ENCODE measurements around the gene ROBO1. TPM values are rescaled to one million over a fixed set of nuclear protein-coding genes. Genes with fewer than 3 reads are reported as not detected.
"Not testable (repeated sequence)": the region's sequence is repeated elsewhere in the genome, so short reads cannot be mapped to it uniquely, and the experiment has no call there.

ROBO1 gene
- total RNA-seq, 2 experiments from 2014 or later = 1.3 to 2.1 TPM

GRCh38 chr3:78906245-78906644, 861.6 kb downstream of the ROBO1 start:
- Mint-ChIP-seq H3K4me1 (no peaks in the 10 kb centered on the region), H3K4me3 (no peak overlapping the region), H3K27me3 (no peaks in the 10 kb centered on the region), H3K36me3 (ENCODE audit: low read depth) (no peaks in the 10 kb centered on the region), H3K27ac (no peak overlapping the region), H3K9me3 (ENCODE audit: low read depth) (peaks cover 2% of the 10 kb centered on the region)
- ChIA-PET POLR2A (no interaction called here), CTCF (no interaction called here)
- DNase-seq = no peak
- ATAC-seq = no peak
- intact Hi-C loops (cut with DNase I, micrococcal nuclease) = no loop called here

DNA sequence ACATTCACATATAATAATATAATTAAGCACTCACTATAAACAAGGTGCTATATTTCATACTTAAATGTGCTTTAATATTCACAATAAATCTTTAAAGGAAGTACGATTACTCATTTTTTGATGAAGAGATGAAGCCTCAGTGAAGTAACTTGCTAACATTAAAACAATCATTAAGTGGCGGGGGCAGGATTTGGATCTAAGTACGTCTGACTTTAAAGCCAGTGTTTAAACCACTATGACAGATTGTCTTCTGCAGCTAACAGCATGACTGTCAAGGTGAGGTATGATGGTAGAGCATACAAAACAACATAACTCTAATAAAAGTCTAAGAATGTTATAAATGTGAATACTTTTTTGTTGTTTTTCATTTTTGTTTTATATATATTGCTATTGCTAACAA, 862.1 kb downstream of the ROBO1 start:
- H3K36me3 Mint-ChIP-seq (ENCODE audit: low read depth) = no peaks in the 10 kb centered on the region
- CTCF ChIA-PET = no interaction called here
- POLR2A ChIA-PET = no interaction called here

GRCh38 chr3:78901544-78901943, 866.3 kb downstream of the ROBO1 start:
- Mint-ChIP-seq H3K4me1 (no peaks in the 10 kb centered on the region), H3K4me3 (no peak overlapping the region), H3K27me3 (no peaks in the 10 kb centered on the region), H3K27ac (no peak overlapping the region), H3K36me3 (ENCODE audit: low read depth) (no peaks in the 10 kb centered on the region), H3K9me3 (ENCODE audit: low read depth) (no peaks in the 10 kb centered on the region)
- ChIA-PET CTCF (interaction anchor here (0.6 kb wide), 1 partner anchor 1093 kb away, joined by 3 read pairs; no protein-coding TSS in a partner anchor), POLR2A (no interaction called here)
- ATAC-seq (no peak), DNase-seq (no peak)
- intact Hi-C loops (cut with DNase I, micrococcal nuclease) = no loop called here

More for the DNA sequence above, 862.1 kb downstream of the ROBO1 start:
- no peak overlapping the region for H3K4me3 Mint-ChIP-seq
- peaks cover 2% of the 10 kb centered on the region for H3K9me3 Mint-ChIP-seq (ENCODE audit: low read depth)
- H3K27ac Mint-ChIP-seq = no peak overlapping the region
- ATAC-seq (no peak), DNase-seq (no peak)
- intact Hi-C loops (cut with DNase I, micrococcal nuclease) = no loop called here
- H3K4me1 Mint-ChIP-seq = no peaks in the 10 kb centered on the region
- H3K27me3 Mint-ChIP-seq = no peaks in the 10 kb centered on the region

GRCh38 chr3:78900880-78901279, 866.9 kb downstream of the ROBO1 start:
- POLR2A ChIA-PET = no interaction called here
- ATAC-seq (no peak), DNase-seq (no peak)
- Mint-ChIP-seq H3K36me3 (ENCODE audit: low read depth) (no peaks in the 10 kb centered on the region), H3K9me3 (ENCODE audit: low read depth) (peaks cover 5% of the 10 kb centered on the region), H3K27me3 (no peaks in the 10 kb centered on the region), H3K4me3 (no peak overlapping the region), H3K4me1 (no peaks in the 10 kb centered on the region), H3K27ac (no peak overlapping the region)
- intact Hi-C loops (cut with DNase I, micrococcal nuclease) = no loop called here
- CTCF ChIA-PET = no interaction called here

GRCh38 chr3:78900426-78900825, 867.4 kb downstream of the ROBO1 start:
- Mint-ChIP-seq H3K4me3 (no peak overlapping the region), H3K4me1 (no peaks in the 10 kb centered on the region), H3K27me3 (no peaks in the 10 kb centered on the region), H3K36me3 (ENCODE audit: low read depth) (no peaks in the 10 kb centered on the region), H3K27ac (no peak overlapping the region), H3K9me3 (ENCODE audit: low read depth) (peaks cover 6% of the 10 kb centered on the region)
- ChIA-PET CTCF (no interaction called here), POLR2A (no interaction called here)
- intact Hi-C loops (cut with DNase I, micrococcal nuclease) = no loop called here
- no peak for ATAC-seq
- DNase-seq = no peak

DNA sequence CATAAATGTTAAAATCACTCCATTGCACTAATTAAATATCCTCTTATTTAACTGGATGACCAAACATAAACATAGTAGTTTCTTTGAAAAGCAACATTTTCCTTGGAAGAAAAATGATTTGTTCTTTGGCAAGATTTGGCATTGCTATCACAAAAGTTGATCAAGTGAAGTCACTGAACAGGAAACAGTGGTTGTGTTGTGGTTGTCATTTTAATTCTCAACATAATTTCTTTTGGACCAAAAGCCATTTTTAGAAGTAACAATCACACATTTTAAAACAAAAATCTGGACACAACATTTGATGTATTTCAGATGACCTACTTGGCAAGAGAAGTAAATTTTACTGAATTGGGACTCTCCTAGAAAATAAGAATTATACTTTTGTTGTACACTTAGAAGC, 872.3 kb downstream of the ROBO1 start:
- H3K4me1 Mint-ChIP-seq = no peaks in the 10 kb centered on the region
- intact Hi-C loops (cut with DNase I, micrococcal nuclease) = no loop called here

DNA sequence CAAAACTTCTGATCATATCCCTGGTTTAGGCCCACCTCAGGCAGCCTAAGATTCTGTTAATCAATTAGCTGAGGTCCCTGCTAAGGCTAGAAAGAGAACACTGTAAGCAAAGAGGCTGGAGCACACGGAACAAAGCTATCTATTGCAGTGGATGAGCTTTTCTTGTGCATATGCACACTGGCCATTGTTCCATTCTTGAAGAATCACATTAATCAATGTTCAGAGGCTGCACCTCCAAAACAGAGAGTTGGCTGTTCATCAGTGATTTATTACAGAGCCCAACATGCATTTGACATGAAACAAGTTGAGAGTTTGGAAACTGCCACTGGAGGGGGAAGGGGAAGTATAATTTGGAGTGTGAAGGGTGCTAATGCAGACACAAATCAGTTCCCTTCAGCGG, 873.0 kb downstream of the ROBO1 start:
- Mint-ChIP-seq H3K27me3 (no peaks in the 10 kb centered on the region), H3K4me3 (no peak overlapping the region), H3K4me1 (no peaks in the 10 kb centered on the region), H3K9me3 (ENCODE audit: low read depth) (peaks cover 14% of the 10 kb centered on the region), H3K27ac (no peak overlapping the region), H3K36me3 (ENCODE audit: low read depth) (no peaks in the 10 kb centered on the region)
- ATAC-seq (no peak), DNase-seq (no peak)
- intact Hi-C loops (cut with DNase I, micrococcal nuclease) = no loop called here
- POLR2A ChIA-PET = no interaction called here
- CTCF ChIA-PET = no interaction called here

More for the DNA sequence above, 872.3 kb downstream of the ROBO1 start:
- Mint-ChIP-seq H3K9me3 (ENCODE audit: low read depth) (peaks cover 14% of the 10 kb centered on the region), H3K27ac (no peak overlapping the region), H3K4me3 (no peak overlapping the region), H3K36me3 (ENCODE audit: low read depth) (no peaks in the 10 kb centered on the region), H3K27me3 (no peaks in the 10 kb centered on the region)
- ATAC-seq (no peak), DNase-seq (no peak)
- CTCF ChIA-PET = no interaction called here
- POLR2A ChIA-PET = no interaction called here

GRCh38 chr3:78893161-78893560, 874.6 kb downstream of the ROBO1 start:
- no peak overlapping the region for H3K27ac Mint-ChIP-seq
- H3K27me3 Mint-ChIP-seq = no peaks in the 10 kb centered on the region
- no peaks in the 10 kb centered on the region for H3K4me1 Mint-ChIP-seq
- H3K36me3 Mint-ChIP-seq (ENCODE audit: low read depth) = no peaks in the 10 kb centered on the region
- no peak overlapping the region for H3K4me3 Mint-ChIP-seq
- ATAC-seq (no peak), DNase-seq (no peak)
- ChIA-PET CTCF (no interaction called here), POLR2A (no interaction called here)
- H3K9me3 Mint-ChIP-seq (ENCODE audit: low read depth) = peaks cover 14% of the 10 kb centered on the region
- intact Hi-C loops (cut with DNase I, micrococcal nuclease) = no loop called here

GRCh38 chr3:78889348-78889747, 878.5 kb downstream of the ROBO1 start:
- H3K27ac Mint-ChIP-seq = no peak overlapping the region
- CTCF ChIA-PET = interaction anchor here (0.8 kb wide), 1 partner anchor 23 kb away, joined by 3 read pairs; no protein-coding TSS in a partner anchor
- no peaks in the 10 kb centered on the region for H3K36me3 Mint-ChIP-seq (ENCODE audit: low read depth)

DNA sequence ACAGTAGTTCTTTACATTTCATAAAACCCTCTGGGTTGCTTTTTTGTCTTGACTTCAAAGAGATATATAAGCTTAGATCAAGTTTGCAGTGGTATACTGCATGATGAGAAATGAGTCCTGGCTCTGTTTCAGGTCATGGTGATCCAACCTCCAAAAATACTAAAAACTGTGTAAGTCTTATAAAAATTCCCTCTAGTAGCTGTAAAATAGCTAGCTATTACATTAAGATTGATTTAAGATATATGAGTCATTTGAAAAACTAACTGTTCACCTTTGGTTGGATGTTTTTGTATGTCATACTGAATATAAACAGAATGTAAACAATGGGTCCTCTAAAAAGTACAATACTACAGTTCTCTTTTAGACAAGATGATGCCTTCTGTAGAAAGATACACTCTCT, 879.2 kb downstream of the ROBO1 start:
- no peak overlapping the region for H3K27ac Mint-ChIP-seq
- intact Hi-C loops (cut with DNase I, micrococcal nuclease) = no loop called here
- H3K9me3 Mint-ChIP-seq (ENCODE audit: low read depth) = peaks cover 5% of the 10 kb centered on the region
- no peaks in the 10 kb centered on the region for H3K27me3 Mint-ChIP-seq
- no peaks in the 10 kb centered on the region for H3K36me3 Mint-ChIP-seq (ENCODE audit: low read depth)
- POLR2A ChIA-PET = no interaction called here
- CTCF ChIA-PET = interaction anchor here (0.8 kb wide), 1 partner anchor 23 kb away, joined by 3 read pairs; no protein-coding TSS in a partner anchor
- H3K4me3 Mint-ChIP-seq = no peak overlapping the region
- ATAC-seq (no peak), DNase-seq (no peak)
- peaks cover 2% of the 10 kb centered on the region for H3K4me1 Mint-ChIP-seq

More at GRCh38 chr3:78889348-78889747, 878.5 kb downstream of the ROBO1 start:
- H3K27me3 Mint-ChIP-seq = no peaks in the 10 kb centered on the region
- H3K4me1 Mint-ChIP-seq = peaks cover 2% of the 10 kb centered on the region
- no peak overlapping the region for H3K4me3 Mint-ChIP-seq
- intact Hi-C loops (cut with DNase I, micrococcal nuclease) = no loop called here
- DNase-seq (no peak), ATAC-seq (no peak)
- POLR2A ChIA-PET = no interaction called here
- H3K9me3 Mint-ChIP-seq (ENCODE audit: low read depth) = peaks cover 5% of the 10 kb centered on the region

DNA sequence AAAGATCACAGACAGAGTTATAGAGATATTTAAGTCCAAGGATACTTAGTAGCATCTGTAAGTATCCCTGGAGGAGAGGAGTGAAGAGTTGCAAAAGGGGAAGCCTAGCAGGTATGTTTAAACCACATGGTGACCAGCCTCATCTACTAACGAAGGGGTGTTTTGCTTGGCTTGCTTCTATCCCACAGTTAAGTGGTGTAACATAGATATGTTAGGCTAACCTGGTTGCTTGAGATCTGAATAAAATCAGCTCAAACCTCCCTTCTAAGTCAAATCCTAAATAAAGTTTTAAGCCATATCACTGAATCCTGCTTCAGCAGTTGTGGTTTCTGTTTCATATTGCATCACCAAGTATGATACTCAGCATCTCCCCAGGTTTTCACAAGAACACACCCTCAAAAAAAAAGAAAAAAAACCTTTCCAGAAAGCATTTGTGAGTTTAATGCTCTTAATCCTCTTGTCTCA, 880.2 kb downstream of the ROBO1 start:
- ChIA-PET POLR2A (no interaction called here), CTCF (no interaction called here)
- H3K4me1 Mint-ChIP-seq = peaks cover 2% of the 10 kb centered on the region
- H3K4me3 Mint-ChIP-seq = no peak overlapping the region
- peaks cover 5% of the 10 kb centered on the region for H3K9me3 Mint-ChIP-seq (ENCODE audit: low read depth)
- DNase-seq = no peak
- no peaks in the 10 kb centered on the region for H3K27me3 Mint-ChIP-seq
- ATAC-seq = no peak
- intact Hi-C loops (cut with DNase I, micrococcal nuclease) = no loop called here
- H3K27ac Mint-ChIP-seq = no peak overlapping the region
- no peaks in the 10 kb centered on the region for H3K36me3 Mint-ChIP-seq (ENCODE audit: low read depth)

DNA sequence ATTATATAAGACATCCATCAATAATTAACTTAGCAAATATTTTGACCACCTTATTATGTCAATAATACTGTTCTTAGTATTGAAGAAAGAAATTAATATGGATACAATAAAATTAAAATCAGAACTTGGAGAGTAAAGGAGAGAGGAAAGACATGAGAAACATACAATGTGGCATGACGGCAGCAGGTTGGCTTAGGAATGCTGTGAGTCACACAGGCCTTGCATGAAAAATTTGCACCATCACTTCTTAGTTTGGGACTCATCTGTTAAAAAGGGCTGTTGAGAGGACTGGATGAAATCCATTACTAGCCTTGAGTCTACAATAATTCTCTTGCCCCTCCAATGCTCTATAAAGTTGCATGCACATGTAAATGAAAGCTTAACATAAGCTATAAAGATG, 880.8 kb downstream of the ROBO1 start:
- Mint-ChIP-seq H3K27me3 (no peaks in the 10 kb centered on the region), H3K27ac (no peak overlapping the region), H3K4me1 (peaks cover 2% of the 10 kb centered on the region), H3K36me3 (ENCODE audit: low read depth) (no peaks in the 10 kb centered on the region), H3K4me3 (no peak overlapping the region), H3K9me3 (ENCODE audit: low read depth) (peaks cover 5% of the 10 kb centered on the region)
- intact Hi-C loops (cut with DNase I, micrococcal nuclease) = no loop called here
- no peak for DNase-seq
- ChIA-PET POLR2A (no interaction called here), CTCF (no interaction called here)
- no peak for ATAC-seq

DNA sequence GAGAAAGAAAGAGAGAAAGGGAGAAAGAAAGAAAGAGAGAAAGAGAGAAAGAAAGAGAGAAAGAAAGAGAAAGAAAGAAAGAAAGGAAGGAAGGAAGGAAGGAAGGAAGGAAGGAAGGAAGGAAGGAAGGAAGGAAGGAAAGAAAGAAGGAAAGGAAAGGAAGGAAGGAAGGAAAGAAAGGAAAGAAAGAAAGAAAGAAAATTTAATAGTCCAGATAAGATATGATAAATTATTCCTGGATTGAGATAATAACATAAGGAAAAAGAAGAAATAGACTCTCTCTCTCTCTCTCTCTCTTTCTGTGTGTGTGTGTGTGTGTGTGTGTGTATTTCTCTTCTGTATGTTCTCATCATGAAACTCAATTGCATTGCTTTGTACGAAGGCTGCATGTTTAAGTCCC, 883.2 kb downstream of the ROBO1 start:
- H3K4me1 Mint-ChIP-seq; CTCF ChIA-PET; intact Hi-C loops (cut with DNase I, micrococcal nuclease); H3K9me3 Mint-ChIP-seq (ENCODE audit: low read depth); H3K27me3 Mint-ChIP-seq; ATAC-seq; H3K4me3 Mint-ChIP-seq; DNase-seq; POLR2A ChIA-PET; H3K27ac Mint-ChIP-seq; H3K36me3 Mint-ChIP-seq (ENCODE audit: low read depth): not testable (repeated sequence)

Measured in activated CD4-positive, alpha-beta T cell treated with anti-CD3 and anti-CD28 coated beads for 36 hours (primary cell).